ENCODE results near the gene PPP2R3B.
A peak's percentile ranks its signal among the peaks of the same experiment; 100 is the strongest.
"Not testable (repeated sequence)": the region's sequence is repeated elsewhere in the genome, so short reads cannot be mapped to it uniquely, and the experiment has no call there.

PPP2R3B gene

DNA sequence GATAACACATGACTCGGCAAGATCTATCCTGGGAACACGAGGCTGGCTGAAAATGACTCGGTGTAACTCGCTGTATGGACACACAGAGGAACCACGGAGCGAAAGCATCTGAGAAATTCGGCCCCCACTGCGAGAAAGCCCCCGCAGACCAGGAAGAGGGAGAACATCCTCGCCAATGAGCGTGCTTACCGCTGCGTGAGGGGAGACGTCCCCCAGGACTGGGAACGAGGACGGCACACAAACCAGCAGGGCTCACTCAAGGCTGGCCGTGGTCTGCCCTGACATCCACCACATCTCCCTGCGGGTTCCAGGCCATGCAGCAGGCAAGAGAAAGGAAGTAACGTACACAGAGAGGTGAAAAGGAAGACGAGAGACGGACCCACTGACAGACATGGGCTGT is 50.5 kb downstream of the PPP2R3B start:
- no peak for DNase-seq

DNA sequence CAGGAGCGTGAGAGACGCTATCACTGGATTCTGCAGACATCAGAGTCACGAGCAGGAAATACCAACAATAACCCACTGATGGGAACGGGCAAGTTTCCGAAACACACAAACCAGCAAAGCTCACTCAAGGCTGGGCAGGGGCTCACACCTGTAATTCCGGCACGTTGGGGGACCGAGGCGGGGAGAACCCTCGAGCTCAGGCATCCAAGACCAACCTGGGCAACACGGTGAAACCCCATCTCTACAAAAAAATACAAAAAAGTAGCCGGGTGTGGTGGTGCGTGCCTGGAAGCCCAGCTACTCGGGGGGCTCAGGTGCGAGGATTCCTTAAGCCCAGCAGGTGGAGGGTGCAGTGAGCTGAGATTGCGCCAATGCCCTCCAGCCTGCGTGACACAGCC is 51.0 kb downstream of the PPP2R3B start:
- no peak for DNase-seq

DNA sequence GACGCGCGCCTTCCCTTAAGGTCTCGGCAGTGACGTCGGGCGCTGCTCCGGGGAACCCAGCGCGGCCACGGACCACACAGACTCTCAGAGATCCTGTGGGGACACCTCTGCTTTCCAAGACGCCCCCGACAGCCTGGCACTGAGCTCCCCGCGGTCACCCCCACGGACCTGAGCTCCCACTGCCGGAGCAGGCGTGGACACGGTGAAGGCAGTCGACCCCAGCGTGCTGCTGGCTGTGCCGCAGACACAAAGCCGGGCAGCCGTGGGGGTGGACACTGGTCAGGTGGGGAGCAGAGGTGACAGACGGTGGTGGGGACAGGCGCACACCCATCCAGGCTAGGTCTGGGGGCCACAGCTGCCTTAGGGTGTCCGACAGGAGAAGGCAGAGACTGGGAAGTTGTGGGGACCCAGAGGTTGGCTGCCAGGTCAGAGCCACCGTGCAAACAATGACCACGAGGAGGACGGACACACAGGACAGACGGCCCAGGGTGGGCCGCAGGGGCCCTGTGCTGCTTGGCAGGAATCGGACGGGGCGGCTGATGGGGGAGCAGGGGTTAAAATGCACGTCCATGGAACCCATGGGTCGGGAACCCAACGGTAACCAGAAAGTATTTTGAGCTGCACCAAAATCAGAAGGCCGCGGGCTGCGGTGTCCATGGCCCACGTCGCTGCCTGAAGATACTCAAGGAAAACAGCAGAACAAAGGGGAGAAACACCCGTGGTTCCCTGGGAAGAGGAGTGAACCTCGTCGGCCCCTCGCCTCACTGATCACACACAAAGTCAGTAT is 51.5 kb downstream of the PPP2R3B start:
- no peak for DNase-seq

DNA sequence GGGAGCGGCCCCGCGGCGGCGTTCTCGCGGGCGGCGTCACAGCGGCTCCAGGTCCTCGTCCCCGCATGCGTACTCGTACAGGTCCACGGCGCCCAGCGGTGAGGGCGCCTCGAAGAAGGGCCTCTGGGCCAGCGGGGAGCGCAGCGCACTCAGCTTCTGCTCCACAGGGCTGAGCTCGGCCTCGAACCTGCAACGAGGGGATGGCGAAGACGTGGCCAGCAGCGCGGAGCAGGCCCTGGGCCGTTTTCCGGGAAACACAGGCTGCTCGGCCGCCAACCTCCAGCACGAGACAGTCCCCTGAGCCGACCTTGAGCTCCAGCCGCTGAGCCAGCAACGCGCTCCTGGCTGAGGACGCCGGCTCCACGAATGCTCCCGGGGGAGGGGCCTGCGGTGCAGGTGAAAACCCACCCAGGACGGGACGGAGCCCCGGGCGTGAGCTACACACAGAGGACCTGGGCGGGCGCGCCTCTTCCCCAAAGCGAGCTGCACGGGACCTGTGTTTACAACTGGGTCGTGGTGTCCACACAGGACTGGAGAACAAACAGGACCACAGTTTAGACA is 52.3 kb downstream of the PPP2R3B start:
- DNase-seq: no peak

DNA sequence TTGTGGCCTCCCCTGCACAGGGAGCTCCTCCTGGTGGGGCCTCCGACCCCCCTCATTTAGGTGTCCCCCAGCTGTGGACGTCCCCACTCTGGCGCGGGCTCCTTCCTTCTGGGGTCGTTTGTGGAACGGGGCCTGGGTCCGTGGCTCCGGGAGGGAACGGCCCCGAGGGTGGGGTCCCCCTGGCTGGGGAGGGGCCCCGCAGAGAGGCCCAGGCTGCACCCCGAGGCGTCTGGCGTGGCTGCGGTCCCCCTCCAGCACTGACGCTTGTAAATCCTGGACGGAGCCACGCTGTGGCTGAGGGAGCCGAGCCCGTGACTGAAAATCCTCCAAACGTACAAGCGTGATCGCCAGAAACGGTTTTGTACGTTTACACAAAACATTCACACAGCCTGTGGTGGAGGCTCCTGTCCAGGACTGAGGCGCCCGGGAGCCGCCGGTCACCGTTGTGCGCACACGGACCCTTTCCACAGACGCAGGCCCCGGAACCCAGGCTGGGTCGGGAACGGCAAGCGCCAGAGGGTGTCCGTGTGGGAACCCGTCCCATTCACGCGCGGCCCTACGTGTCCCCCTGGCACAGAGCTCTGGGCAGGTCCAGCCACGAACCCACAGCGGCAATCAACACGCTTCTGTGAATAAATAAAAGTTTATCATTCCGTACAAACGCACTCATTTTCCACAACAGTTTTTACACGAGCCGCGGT is 52.9 kb downstream of the PPP2R3B start:
- DNase-seq: no peak

DNA sequence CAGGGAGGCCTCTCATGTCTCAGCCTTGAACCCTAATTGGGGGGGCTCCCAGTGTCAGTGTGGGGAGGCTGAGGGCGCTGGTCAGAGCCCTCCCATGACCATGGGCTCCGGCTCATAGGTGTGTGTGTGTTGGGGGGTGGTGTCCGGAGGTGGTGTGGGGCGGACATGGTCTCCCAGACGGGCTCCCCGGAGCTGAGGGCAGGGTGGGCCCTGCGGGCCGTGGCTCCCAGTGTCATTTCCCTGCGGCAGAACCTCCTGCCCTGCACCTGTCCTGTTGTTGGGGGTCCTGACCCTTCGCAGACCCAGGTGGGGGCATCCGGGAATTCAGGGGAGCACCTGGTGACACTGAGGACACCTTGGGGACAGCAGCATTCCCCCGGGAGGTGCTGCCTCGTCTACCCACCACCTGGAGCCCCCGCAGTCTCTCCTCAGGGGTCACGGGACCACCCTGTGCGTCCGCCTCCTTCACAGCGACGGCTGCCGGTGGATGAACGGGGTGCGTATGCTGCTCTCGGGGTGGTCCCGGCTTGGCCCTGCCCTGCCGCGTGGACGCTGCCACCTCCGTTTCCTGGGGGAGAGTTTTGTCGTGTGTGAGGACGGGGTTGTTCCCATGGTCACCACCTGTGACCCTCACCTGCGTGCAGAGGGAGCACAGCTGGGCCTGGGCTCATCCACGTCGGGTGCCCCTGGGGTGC is 53.6 kb downstream of the PPP2R3B start:
- no peak for DNase-seq

DNA sequence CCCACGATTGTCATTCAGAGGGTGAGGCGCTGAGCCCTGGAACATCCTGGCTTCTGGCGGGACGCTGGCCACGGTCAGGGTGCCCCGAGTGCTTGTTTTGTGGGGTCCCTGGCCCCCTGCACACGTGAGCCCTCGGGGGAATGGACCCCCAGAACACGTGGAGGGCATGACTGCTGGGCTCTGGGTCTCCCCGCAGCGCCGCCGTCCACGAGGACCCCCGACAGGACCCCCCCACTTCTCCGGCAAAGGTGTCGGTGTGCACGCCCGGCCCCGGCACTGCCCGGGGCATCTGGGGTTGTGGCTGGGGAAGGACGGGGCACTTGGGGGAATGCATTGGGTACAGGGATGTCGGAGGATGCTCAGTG is 54.2 kb downstream of the PPP2R3B start:
- no peak for DNase-seq

DNA sequence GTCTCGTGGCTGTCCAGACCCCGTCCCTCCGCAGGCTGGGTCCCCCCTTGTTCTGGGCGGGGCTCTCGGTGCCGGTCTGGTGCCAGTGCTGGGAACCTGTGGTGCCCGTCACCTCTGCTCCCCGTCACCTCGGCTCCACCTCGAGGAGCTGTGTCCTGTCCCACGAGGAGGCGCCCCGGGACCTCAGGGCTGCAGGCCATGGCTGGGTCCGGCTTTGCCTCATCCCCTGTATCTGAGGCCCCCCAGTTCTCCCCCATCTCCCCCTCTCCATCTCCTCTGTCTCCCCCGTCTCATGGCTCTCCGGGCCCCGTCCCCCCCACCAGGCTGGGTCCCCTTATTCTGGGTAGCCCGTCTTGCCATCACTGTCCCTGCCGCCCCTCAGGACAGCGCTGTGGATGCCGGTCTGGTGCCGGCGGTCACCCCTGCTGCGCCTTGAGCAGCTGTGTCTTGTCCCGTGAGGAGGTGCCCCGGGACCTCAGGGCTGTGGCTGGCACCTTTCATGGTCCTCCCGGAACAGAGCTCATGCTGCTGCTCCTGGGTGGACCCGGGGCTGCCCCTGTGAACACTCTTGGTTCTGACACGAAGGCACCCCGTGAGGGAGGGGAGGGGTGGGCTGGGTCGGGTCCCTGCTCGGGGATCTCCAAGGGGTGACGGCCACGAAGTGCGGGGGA is 54.7 kb downstream of the PPP2R3B start:
- no peak for DNase-seq

DNA sequence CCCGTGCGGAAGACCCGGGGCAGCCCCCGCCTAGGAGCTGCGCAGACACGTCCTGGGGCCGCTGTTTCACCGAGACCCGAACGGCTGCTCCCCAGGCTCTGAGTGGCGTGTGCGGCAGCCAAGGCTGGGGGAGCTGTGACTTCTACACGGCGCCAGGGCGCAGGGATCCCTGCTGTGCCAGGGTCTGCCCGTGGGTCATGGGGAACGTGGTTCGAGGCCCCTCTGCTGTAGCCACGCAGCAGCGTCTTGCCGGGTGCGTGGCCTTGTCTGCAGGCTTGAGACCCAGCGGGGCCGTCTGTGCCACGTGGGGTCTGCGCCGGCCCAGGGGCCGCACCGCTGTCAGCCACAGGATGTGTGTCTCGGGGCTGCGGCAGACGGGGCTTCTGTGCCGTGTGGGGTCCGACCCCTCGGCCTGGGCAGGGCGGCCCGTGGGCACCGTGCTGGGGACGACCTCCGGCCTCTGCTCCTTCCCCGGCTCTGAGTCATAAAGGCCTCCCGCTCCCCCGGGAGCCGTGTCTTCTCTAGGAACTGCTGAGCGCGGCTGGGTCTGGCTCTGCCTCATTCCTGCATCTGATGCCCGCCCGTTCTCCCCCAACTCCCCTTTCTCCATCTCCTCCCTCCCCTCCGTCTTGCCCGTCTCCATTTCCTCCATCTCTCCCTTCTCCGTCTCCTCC is 55.4 kb downstream of the PPP2R3B start:
- DNase-seq: no peak

DNA sequence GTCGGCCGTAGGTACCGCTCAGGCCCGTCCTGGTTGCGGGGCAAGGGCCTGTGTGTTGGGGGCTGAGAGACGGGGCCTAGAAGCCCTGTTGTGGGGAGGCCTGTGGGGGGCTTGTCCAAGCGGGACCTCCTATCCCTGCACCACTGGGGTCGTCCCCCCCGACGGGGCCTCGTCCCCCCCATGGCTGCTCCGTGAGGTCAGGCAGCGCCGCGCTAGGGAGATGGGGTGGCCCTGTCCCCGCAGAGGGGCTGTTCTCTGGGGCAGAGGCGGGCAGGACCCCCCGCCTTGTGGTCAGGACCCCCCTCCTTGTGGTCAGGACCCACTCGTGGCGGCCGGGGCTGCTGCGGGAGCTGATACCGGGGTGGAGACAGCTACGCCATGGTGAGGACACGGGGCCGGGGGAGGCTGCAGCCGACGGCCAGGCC is 56.0 kb downstream of the PPP2R3B start:
- DNase-seq: no peak

DNA sequence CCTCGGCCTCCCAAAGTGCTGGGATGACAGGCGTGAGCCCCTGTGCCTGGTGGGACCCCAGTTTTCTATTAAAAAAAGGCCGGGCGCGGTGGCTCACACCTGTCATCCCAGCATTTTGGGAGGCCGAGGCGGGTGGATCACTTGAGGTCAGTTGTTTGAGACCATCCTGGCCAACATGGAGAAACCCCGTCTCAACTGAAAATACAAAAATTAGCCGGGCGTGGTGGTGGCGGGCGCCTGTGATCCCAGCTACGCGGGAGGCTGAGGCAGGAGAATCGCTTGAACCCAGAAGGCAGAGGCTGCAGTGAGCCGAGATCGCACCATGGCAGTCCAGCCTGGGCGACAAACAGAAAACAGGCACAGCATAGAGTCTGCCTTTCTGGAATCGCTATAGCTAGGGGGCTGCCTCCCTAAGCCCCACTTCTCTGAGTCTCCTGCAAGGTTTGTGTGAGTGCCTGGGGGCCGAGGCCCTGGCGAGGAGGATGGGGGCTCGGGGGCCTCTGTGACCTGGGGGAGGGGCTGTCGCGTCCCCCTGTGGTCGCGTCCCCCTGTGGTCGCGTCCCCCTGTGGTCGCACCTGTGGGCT is 56.5 kb downstream of the PPP2R3B start:
- DNase-seq: not testable (repeated sequence)

DNA sequence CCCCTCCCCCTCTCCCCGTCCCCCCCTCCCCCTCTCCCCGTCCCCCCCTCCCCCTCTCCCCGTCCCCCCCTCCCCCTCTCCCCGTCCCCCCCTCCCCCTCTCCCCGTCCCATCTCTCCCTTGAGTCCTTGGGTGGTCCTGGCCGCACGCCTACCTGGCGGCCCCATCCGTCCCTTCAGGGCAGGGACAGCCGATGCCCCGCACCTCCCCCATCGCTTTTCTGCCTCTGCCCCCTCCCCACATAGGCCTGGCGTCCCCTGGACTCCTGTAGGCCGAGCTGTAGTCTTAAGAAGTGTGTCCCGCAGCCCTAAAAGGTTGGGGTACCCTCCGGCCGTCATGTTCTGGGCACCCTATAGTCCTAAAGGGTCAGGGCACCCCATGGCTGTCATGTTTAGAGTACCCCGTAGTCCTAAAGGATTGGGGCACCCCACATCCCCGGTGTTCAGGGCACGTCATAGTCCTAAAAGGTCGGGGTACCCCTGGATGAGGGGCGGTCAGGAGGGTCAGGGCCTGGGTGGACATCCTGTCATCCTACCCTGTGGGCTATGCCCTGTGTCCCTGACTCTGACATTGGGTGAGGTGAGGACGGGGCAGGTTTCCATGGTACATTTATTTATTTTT is 57.3 kb downstream of the PPP2R3B start:
- no peak for DNase-seq

DNA sequence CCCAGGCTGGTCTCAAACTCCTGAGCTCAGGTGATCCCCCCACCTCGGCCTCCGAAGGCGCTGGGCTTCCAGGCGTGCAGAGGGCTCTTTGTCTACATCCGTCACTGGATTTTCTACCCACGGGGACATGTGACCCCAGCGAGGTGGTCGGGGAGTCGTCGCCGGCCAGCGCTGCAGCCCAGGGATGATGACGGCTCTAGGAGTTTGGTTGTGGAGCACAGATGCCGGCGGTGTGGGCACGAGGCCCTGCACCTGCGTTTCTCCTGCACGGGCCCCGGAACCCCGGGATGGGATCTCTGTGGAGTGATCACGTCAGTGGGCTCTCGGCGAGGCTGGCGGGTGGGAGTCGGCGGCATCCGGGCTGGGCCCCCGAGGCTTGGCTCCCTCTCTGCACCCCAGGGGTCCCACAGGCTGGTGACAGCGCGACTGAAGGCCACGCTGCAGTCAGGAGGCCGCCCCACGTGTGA is 59.0 kb downstream of the PPP2R3B start:
- DNase-seq: no peak

DNA sequence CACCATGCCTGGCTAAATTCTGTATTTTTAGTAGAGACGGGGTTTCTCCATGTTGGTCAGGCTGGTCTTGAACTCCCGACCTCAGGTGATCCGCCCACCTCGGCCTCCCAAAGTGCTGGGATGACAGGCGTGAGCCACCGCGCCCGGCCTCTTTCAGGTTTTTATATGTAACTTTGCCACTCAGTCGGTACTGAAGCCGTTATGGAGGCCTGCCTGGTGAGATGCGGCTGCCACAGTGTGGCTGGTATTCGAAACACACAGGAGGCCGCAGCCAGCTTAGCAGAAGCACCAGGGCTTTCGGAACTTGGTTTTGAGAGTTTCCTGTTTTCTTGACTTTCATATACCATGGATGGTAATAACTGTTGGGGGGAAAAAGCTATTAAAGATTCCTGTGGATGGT is 62.0 kb downstream of the PPP2R3B start:
- not testable (repeated sequence) for DNase-seq

DNA sequence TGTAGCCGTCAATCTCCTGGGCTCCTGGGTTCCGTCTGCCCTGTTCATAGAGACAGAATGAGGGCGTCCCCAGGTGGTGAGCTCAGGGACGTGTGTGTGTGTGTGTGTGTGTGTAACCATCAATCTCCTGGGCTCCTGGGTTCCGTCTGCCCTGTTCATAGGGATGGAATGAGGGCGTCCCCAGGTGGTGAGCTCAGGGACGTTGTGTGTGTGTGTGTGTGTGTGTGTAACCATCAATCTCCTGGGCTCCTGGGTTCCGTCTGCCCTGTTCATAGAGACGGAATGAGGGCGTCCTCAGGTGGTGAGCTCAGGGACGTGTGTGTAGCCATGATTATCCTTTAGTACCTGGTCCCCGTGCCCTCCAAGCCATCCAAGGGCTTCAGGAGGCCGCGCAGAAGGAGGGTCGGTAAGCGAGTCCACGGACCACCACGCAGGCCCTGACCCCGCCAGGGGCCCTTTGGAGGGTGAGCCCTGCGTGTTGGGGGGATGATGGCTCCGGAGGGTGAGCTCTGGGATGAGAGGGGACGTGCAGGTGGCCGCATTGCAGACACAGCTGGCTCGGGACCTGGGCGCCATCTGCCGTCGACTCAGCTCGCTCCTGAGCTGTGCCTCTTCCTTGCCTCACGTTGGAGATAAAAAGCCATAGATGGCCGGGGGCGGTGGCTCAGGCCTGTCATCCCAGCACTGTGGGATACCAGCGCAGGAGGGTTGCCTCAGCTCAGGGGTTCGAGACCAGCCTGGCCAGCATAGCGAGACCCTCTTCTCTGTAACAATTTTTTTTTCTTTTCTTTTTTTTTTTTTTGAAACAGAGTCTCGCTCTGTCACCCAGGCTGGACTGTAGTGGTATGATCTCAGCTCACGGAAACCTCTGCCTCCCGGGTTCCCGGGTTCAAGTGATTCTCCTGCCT is 62.7 kb downstream of the PPP2R3B start:
- peak; percentile 67 for DNase-seq

DNA sequence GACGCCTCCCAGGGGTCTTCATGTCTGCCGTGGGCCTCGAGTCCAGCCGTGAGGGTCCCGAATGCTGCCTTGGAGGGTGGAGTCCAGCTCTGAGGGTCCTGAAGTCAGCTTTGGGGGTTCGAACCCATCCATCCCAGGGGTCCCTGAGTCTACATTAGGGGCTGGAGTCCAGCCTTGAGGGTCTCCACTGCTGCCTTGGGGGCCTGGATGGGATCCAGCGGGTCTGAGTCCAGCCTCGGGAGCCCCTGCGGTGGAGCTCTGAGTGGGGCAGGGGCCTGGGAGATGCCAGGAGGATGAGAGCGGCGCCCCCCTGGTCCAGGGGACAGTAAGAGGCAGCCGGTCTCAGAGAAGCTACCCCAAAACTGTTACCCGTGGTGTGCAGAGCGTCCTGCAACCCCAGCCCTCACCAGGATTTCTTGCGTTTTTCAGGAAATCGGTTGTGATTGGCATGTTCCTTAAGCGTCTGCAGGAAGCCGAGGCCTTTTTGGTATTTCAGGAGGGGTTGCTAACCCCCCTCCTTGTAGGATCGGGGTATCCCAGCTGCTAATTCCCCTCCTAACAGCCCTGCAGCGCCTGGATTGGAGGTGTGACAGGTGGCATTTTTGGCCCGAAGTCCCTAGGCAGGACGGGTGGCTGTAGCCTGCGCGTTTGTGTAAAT is 66.5 kb downstream of the PPP2R3B start:
- DNase-seq: peak; percentile 5

DNA sequence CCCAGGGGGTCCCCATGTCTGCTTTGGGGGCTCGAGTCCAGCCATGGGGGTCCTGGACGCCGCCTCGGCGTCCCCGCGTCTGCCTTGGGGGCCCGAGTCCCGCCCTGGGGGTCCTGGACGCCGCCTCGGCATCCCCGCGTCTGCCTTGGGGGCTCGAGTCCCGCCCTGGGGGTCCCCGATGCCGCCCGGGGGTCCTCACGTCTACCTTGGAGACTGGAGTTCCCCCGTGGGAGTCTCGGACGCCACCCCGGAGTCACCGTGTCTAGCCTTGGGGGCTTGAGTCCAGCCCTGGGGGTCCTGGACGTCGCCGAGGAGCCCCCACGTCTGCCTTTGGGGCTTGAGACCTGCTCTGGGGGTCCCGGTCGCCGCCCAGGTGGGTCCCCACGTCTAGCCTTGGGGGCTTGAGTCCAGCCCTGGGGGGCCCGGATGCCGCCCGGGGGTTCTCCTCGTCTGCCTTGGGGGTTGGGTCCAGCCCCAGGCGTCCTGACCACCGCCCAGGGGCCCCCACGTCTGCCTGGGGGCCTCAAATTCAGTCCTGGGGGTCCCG is 67.1 kb downstream of the PPP2R3B start:
- no peak for DNase-seq

DNA sequence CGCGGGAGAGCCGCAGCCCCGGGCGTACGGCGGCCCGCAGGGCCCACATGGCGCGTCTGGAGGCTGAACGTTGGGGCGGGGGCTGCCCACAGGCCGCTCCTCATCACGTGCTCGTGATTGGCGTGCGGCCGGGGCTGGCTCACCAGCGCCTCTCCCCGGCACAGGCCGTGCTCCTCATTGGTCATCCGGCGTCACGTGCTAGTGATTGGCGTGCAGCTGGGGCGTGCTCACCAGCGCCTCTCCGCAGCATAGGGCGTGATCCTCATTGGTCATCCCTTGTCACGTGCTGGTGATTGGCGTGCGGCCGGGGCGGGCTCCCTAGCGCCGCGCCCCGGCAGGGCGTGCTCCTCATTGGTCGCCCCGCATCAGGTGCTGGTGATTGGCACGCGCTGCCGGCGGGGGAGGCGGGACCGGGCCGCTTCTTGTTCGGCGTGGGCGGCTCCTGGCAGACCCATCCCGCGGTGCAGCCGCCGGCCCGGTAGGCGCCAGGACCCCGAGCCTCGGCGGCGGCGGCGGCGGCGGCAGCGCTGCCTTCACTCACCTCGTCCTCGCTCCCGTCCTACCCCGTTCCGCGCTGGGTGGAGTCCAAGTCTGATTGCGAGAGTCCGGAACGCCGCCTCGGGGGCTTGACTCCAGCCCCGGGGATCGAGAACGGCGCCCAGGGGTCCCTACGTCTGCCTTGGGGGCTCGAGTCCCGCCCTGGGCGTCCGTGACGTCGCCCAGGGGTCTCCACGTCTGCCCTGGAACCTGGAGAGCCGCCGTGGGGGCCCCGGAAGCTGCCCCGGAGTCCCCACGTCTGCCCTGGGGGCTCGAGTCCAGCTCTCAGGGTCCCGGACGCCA is 67.7 kb downstream of the PPP2R3B start, which contains the start of gene GTPBP6:
GTPBP6 (minus strand) TSS at position 58 of the 840 bp plus-strand sequence; CDS start at position 49, 9 bp downstream.
- DNase-seq: peak; percentile 99

Measured in NCI-H226 (cell line).